HG03565 (cell line): ENCODE results near the gene VPS29.
"Not testable (repeated sequence)": the region's sequence is repeated elsewhere in the genome, so short reads cannot be mapped to it uniquely, and the experiment has no call there.

ENCODE experiments used
- ATAC-seq: cut with Tn5 transposase; IDR thresholded peaks from one replicate; pipeline ENCODE4 v1.9.1; 2021; ENCODE audit warnings: mild to moderate bottlenecking, moderate library complexity; ENCODE audit not compliant: unreplicated experiment

The VPS29 gene

DNA sequence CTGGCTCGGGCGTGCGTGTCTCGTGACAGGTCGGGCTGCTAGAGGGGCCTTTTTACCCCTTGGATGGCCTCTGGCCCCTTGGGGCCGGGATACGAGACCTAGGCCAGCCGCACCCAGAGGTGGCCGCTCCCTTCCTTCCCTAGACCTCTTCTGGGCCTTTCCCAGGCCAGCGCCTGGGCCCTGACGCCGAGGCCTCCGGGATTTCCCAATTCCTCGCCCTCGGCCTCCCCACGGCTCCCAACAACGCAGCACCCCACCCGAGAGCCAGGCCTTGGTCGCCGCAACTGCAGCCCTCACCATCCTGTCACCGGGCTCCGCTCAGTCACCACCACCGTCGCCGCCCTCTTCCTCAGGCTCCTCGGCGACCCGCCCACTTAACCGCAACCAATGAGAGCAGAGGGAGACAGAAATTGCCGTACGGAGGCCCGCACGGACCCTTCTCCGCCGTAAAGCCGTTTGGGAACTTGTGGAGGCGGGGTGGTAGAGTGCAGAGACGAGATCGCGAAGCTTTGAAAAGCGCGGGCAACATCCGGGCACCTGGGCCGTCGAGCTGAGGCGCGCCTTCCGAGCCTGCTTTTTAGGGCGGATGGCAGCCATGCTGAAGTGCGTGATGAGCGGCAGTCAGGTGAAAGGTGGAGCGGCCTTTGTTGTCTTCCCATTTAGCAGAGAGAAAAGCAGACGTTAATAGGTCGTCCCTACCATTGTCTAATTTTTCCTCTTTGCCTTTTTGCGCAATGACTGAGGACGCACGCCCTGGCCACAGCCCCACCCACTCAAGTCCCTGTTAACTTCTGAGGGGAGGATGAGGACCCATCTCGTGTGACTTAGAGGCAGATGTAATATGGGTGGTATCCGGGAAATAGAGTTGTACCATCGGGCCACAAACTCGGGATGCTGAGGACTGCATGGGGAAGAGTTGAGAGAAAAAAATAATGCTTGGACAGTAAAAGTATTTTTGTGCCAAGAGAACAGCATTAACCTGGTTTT lies at the start of gene VPS29, which contains the start of gene RAD9B:
Gene VPS29, minus strand, starts transcription at position 360 of the 987 bp plus-strand sequence. Its CDS starts 60 bp downstream, at position 300.
Gene RAD9B, plus strand, starts transcription at position 580 of the 987 bp plus-strand sequence. Its CDS starts 7 bp downstream, at position 587.
- ATAC-seq = peak; percentile 89

DNA sequence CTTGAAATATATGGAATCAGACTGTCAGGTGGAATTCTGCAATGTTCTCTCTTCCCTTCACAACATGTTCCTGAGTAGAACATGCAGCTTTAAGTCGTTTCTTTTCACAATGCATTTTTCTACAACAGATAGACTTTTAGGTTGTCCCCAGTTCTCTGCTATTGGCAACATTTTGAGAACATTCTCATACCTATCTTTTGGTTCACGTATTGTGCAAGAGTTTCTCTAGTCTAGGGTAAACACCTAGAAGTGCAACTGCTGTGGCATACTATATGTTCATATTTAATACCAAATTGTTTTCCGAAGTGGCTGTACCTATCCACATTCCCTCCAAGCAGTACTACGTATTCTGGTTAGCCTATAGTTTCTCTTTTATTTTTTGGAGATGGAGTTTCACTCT lies 49.1 kb upstream of the VPS29 start:
- ATAC-seq = no peak

DNA sequence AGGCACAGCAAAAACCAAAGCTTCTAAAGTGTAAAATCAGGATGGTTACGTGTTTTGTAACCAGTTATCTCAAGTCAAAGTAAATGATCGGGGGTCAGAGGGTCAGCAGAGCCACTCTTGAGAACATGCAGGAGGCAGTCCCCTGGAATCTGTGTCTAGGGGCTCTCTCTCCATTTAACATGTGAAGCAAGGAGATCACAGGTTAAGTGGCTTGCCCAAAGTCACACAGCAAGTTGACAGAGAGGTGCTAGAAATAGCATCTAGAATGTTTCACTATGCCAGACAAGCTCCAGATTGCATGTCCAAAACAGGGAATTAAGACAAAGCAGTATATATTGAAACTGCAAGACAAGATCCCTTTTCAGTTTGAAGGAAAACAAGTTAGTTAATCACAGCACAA lies 47.8 kb upstream of the VPS29 start:
- ATAC-seq = no peak

DNA sequence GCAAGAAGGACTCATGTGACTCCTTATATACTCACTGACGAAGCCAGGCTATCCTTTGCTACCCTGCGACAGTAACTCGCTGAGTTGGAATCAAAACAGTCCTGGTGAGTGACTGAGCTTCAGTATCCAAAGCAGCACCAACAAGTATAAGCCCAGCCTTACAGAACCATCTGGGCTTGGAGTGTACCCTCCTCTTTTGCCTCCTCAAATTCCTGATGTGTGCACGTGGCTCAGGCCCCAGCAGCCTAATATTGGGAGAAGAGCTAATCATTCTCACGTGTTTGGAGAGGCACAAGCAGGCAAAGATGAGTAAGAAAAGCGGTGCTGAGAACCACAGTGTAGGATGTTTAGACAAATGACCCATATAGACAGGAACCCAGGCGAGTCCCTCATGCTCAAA lies 46.8 kb upstream of the VPS29 start:
- ATAC-seq = no peak

DNA sequence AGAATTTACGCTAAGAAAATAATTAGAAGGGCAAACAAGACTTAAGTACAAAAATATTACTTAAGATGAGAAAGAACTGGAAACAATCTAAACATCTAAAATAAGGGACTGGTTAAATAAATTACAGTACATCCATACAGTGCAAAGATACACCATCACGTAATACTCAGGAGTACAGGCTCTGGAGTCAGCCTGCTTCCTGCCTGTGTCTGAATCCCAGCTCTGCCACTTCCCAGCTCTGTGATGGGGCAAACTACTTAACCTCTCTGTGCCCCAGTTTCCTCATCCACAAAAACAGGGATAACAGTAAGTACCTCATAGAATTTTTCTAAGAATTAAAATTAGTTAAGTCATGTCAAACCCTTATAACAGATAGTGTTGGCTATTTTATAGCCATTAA lies 45.2 kb upstream of the VPS29 start:
- ATAC-seq = no peak

DNA sequence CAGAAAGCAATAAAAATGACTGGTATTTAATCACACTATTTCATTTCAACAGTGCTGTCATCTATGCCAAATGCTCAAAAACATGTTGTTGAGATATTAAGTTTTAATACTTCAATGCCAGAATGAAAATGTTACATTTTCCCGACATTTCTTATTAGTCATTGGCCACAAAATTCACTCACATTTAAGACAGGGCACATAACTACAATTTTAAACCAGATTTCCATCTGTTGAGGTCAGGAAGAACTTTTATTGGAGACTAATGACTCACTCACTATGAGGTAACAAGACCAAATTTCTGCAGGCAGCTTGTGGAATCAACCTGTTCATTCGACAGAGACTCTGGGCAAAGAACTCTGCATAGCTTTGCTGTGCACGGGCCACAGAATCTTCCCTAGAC lies 44.4 kb upstream of the VPS29 start:
- ATAC-seq = no peak

DNA sequence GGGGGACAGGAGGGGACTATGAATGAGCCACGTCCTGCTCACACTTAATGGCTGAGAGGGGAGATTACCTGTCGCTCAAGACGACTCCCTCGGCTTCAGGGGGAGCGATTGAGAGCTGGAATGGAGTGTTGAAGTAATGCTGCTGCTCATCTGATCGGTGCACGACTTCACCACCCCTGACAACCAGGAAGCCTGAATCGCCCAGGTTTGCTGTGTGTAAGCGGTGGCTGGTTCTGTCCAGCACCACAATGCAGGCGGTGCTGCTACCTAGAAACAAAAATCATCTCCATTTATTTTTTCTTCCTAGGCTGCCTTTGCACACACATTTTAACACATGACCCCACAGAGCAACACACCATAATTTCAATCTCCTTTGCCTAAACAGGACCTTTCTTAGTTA lies 43.9 kb upstream of the VPS29 start:
- ATAC-seq = no peak

DNA sequence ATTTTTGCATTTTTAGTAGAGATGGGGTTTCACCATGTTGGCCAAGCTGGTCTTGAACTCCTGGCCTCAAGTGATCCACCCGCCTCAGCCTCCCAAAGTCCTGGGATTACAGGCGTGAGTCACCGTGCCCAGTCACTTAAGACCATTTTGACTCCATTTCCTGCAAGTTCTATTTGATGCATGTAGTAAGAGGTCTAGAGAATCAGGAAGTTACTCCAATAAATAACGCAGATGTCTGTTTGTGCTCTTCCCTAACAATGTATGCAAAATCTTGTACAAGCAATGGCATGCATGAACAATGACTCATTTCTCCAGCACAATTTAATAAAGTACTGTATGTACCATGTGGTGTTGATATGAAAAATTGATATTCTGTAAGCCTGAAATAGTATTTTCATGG lies 43.3 kb upstream of the VPS29 start:
- not testable (repeated sequence) for ATAC-seq

DNA sequence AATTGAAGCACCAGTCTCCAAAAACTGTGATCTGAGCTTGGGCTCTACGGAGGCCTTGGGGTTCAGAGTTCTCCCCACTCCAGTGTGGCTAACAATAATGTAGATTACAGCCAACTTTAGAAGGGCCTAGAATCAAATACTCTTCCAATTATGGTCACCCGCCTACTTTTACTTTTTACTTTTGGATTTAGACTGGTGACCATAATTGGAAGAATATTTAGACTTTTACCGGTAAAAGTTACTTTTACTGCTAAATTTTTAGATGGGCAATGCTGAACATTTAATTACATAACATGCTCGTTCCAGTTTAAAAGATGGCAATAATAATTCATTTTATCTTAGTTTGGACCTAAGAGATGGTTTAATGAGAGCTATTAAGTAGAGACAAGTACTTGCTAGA lies 42.1 kb upstream of the VPS29 start:
- ATAC-seq = no peak

DNA sequence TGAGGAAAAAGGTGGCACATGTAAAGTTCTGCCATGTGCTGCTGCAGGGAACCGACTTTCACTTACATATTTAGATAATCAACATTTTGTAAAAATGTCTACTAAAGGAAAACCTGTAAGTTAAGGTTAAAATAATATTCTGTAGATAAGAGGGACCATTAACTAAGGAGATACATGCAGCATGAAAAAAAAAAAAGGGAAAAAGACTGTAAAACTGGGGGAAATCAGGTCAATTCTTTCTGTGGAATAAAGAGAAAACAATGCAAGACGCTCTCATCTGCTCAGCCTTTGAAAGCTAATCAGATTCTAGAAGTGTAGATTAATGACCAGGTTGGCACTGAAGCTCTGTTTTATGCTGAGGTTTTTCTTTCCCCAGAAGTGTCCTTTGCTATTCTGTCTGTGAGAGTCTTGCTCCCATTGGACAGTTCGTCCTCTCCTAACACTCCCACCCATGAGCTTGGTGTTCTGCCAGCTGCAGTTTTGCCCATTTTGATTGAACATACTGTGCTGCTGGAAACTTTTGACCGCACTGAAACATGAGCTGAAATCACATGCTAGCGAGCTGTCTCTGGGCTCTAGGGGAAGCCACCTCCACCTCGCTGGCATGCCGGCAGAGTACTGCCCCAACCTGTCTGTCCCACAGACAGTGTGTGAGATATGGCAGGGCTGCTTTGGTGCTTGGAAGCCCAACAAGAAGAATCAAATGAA lies 41.5 kb upstream of the VPS29 start:
- no peak for ATAC-seq

DNA sequence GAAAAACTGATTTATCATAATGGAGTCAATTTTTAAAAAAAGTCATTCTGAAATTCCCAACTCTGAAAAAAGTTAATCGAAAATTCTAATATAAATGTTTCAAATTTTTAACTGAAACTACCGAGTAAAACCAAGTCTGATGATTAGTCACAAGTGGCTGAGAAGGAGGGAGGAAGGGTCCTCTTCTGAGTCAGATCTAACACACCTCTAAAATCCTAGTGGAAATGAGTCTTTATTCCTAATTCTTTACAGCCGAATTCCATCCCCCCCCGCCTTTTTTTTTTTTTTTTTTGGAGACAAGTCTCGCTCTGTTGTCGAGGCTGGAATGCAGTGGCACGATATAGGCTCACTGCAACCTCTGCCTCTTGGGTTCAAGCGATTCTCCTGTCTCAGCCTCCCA lies 38.1 kb upstream of the VPS29 start:
- no peak for ATAC-seq

DNA sequence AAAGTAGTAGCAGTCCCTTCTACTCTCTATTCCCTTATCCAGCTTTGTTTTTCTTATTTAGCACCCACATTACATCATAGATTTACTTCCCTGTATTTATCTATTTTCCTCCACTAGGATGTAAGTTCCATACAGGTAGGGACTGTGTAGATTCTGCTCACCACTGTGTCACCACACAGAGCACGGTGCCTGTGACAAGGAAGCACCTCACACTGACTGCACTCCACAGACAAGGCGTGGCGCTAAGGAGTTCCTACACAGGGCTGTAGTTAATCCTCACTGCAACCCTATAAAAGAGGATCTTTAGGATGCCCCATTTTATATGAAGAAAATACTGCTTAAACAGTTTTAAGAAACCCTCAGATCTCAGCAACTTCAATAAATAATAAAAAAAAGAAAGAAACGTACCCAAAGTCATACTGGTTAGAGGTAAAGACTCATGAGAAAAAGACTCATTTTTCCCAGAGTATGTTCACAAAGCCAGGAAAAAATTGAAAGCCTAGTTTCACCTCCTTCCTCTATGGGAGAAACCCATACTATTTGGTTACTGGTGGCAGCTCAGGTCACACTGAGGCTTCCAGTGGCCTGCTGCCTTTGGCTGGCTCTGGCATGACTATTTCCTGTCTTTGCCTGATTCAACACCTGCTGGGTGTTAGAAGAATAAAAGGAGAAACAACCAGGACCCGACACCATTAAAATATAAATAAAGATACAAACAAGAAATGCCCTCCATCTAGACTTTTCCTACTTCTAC lies 37.1 kb upstream of the VPS29 start:
- ATAC-seq = no peak

DNA sequence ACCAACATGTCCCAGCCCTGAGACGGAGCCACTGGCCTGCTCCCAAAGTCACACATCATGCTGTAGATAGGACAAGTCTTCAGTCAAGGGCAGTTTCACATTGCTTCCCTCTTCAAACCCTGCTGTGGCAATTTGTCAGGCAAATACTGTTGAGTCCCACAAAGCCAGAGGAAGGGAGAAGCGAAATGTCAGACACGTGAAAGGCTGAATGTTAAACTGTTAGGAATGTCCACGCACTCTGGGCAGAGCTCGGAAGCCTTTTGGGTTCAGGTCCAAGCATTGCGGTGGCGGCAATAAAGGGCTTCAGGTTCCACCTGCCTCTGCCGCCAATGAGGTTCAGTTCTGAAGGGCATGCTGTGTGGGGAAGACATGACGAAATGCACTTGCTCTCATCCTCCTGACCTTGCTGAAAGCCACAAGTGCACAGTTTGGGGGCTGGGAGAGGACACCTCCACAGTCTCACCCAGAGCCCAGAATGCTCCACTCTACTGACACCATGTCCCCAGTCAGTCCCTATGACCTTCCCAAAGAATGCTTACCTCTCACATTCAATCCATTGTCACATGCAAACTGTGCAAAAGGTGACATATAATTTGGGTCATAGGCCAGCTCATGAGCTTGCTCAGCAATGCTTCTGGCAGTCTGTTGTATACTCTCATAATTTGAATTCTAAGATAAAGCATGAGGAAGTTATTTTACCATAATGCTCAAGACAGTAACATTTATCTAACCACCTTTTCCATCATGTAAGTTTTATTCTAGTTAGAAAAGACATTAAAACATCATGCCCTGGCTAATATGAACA lies 35.9 kb upstream of the VPS29 start:
- no peak for ATAC-seq

DNA sequence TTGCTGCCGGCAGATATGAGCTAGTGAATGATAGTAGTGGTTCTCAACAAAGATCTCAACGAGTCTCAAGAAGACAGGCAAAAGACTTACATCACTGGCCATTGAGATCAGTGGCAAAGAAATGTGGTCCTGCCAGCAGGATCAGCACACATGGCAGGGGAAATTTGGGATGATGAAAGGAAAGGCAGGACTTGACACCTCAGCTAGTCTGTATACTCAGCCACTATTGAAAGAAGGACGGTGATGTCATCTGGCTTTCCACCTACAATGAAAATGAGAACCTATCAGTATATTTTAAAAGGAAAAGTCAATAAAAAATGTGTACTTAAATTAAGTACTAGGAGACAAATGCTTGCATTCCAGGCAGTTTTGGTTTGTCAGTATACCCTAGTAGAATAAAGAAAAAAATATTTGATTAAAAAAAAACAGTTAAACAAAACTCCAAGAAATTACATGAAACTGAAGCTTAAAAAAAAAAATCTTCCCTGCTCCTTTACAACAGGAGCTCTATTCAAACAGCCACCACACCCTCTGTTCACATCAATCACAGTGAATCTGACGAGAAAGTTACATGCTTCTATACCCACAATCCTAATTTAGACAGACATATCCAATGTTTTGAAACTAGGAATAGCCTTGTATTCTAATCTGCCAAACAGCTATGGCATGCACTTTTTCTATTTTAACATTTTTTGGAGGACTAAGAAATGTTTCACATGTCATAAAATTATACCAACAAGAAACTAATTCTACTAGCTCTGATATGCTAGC lies 35.1 kb upstream of the VPS29 start:
- ATAC-seq = no peak

DNA sequence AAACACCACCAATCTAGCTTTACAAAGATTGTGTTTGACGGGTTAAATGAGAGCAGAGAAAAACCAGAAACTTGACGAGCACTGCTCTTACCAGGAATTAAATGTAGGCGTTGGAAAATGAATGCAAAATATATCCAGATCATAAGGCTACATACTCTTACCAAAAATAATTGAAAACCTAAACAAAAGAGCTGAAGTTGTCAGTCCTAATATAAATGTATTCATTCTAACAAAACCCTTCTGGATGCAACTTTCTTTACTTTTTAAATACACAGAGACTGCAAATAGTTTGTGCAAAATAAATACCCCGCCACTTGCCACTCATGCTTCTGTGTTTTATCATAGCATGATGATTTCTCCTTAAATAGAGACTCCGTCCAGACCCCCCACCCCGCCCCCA lies 32.9 kb upstream of the VPS29 start:
- ATAC-seq = no peak

DNA sequence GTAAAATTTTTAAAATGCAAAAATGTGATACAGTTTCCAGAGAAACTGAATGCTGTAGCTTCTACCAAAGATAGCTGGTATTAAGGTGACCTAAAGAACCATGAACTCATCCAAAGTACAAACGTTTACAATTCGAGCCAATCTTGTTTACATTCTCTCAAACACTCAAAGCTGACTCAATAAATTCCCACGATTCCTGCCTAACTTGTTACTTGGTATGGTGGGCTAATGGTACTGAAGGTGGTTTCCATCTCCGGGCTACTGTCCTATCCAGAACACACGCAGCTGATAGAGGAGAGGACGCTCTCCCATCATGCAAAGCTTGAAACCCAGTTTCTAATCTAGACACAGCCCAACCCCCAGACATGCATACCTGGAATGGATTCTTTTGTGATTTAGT lies 31.7 kb upstream of the VPS29 start:
- no peak for ATAC-seq

DNA sequence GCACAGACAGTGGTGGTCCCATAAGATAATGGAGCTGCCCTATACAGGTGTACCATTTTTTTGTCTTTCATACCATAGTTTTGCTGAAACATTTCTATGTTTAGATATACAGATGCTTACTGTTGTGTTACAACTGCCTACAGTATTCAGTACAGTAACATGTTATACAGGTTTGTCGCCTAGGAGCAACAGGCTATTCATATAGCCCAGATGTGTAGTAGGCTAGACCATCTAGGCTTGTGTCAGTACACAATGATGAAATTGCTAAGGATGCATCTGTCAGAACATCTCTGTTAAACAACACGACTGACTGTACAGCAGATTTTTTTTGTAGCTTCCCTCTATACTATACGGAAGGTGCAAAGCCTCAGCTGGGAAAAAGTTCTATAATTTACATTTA lies 30.7 kb upstream of the VPS29 start:
- ATAC-seq = no peak

DNA sequence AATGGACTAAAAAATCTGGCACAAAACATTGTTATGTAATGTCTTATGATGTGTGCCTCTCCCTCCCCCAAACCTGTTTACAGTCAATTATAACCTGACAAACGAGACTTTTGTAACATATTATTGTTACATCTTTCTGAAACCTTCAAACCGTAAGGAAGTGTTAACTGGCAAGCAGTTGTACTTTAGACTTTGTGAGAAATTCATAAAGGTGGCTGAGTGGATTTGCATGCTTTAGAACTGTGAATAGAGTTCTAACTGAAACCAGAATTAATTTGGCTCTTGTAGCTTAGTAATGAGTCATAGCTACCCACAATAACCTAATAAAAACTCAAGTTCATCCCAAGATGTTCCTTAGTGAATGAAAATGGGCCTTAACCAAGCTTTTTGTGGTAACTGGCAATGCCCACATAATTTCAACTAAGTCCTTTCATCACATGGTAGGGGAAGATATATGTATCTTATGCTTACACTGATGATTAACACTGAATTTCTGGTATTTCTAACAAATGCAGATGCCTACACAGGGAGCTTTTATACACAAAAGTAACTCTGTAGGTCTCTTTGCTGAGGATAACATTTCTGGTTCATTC lies 29.9 kb upstream of the VPS29 start:
- peak; percentile 74 for ATAC-seq

DNA sequence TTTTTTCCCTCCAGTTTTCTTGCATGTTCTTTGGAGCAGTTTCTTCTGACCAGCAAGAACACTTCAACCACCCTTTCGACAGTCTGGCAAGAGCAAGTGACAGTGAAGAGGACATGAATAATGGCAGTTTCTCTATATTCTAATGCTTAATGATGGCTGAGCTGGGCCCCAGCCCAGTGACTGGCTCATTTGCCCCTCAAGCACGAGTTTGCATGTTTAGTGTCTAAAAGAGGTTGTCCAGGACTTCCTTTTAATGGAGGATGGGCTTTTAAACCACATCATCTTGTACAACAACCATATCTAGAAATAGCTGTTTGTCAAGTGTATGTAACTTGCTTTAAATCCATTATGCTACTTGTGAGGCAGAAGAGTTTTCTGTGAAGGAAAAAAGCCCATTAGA lies 28.6 kb upstream of the VPS29 start:
- no peak for ATAC-seq
